KOPT-K1 (cell line): ENCODE results near the gene LRRC36.

Experiments used
- H3K27ac ChIP-seq: fragments of 200-600 bp; sonication (generic); 2 replicates; pipeline ENCODE4 v1.5.1; 2016; ENCODE audit warnings: antibody characterized with exemption, mild to moderate bottlenecking, low read depth, low read length; ENCODE audit not compliant: poor library complexity, severe bottlenecking
- H3K36me3 ChIP-seq: fragments of 200-600 bp; sonication (generic); 2 replicates; pipeline ENCODE4 v1.5.1; 2017; ENCODE audit warnings: antibody characterized with exemption, mild to moderate bottlenecking, low read length, moderate library complexity; ENCODE audit not compliant: insufficient read depth
- H3K9me3 ChIP-seq: fragments of 200-600 bp; sonication (generic); 2 replicates; pipeline ENCODE4 v1.5.1; 2017; ENCODE audit warnings: antibody characterized with exemption, low read length, mild to moderate bottlenecking; ENCODE audit not compliant: insufficient read depth, poor library complexity, severe bottlenecking

The LRRC36 gene

GRCh38 chr16:67326472-67327309 is at the start of gene LRRC36, which contains the start of gene KCTD19:
LRRC36 (plus strand) TSS chr16:67326815; CDS start chr16:67326863, 48 bp downstream.
KCTD19 (minus strand) TSS chr16:67326741; CDS start chr16:67326707, 34 bp downstream.
- Histone ChIP-seq H3K36me3 (no peaks in the 10 kb centered on the region), H3K9me3 (no peaks in the 10 kb centered on the region), H3K27ac (peak within 1 kb of the TSS; percentile 75)

GRCh38 chr16:67277294-67277998 is 49.2 kb upstream of the LRRC36 start:
- Histone ChIP-seq H3K9me3 (no peaks in the 10 kb centered on the region), H3K27ac (peak overlapping the region; percentile 83), H3K36me3 (peaks cover 38% of the 10 kb centered on the region)

- H3K9me3 ChIP-seq, result no peaks in the 10 kb centered on the region
- H3K36me3 ChIP-seq, result peaks cover 45% of the 10 kb centered on the region
- H3K27ac ChIP-seq, result peak overlapping the region; percentile 83
These were observed 48.4 kb upstream of the LRRC36 start for GRCh38 chr16:67277999-67278772.

- Histone ChIP-seq H3K27ac (peak overlapping the region; percentile 83), H3K36me3 (peaks cover 51% of the 10 kb centered on the region), H3K9me3 (no peaks in the 10 kb centered on the region)
These were observed 47.8 kb upstream of the LRRC36 start for GRCh38 chr16:67278773-67279295.

- peaks cover 58% of the 10 kb centered on the region for H3K36me3 ChIP-seq
- H3K9me3 ChIP-seq, result no peaks in the 10 kb centered on the region
- peak within 1 kb of the TSS; percentile 83 for H3K27ac ChIP-seq
These were observed 47.1 kb upstream of the LRRC36 start, which contains the start of gene PLEKHG4 for GRCh38 chr16:67279296-67280089. PLEKHG4 (plus strand) TSS chr16:67279532; CDS start chr16:67280045, 513 bp downstream.

- Histone ChIP-seq H3K27ac (peak overlapping the region; percentile 83), H3K9me3 (no peaks in the 10 kb centered on the region), H3K36me3 (peaks cover 64% of the 10 kb centered on the region)
These were observed 46.3 kb upstream of the LRRC36 start for GRCh38 chr16:67280090-67281015.

- Histone ChIP-seq H3K36me3 (peaks cover 65% of the 10 kb centered on the region), H3K27ac (no peak overlapping the region), H3K9me3 (no peaks in the 10 kb centered on the region)
These were observed 44.8 kb upstream of the LRRC36 start for GRCh38 chr16:67281536-67282446.

GRCh38 chr16:67282447-67282805 is 44.2 kb upstream of the LRRC36 start:
- Histone ChIP-seq H3K36me3 (peaks cover 66% of the 10 kb centered on the region), H3K9me3 (no peaks in the 10 kb centered on the region), H3K27ac (no peak overlapping the region)

- Histone ChIP-seq H3K36me3 (peaks cover 70% of the 10 kb centered on the region), H3K9me3 (no peaks in the 10 kb centered on the region), H3K27ac (no peak overlapping the region)
These were observed 43.4 kb upstream of the LRRC36 start for GRCh38 chr16:67283039-67283825.

GRCh38 chr16:67283826-67284555 is 42.6 kb upstream of the LRRC36 start:
- Histone ChIP-seq H3K36me3 (peaks cover 78% of the 10 kb centered on the region), H3K27ac (no peak overlapping the region), H3K9me3 (no peaks in the 10 kb centered on the region)
